Brain microvascular endothelial cell (primary cell): ENCODE measurements around the gene ZBTB20.
A peak's percentile ranks its signal among the peaks of the same experiment; 100 is the strongest.
"Not testable (repeated sequence)": the region's sequence is repeated elsewhere in the genome, so short reads cannot be mapped to it uniquely, and the experiment has no call there.

Experiments used
- DNase-seq: peaks from one replicate; pipeline ENCODE4 v3.0.0-alpha.2; 2020
- H3K27ac ChIP-seq: fragments of 250-450 bp; sonication (Bioruptor Pico); 2 replicates; pipeline ENCODE4 v1.5.1; 2020; ENCODE audit warnings: mild to moderate bottlenecking, moderate library complexity
- H3K27me3 ChIP-seq: fragments of 250-450 bp; sonication (Bioruptor Pico); replicated peaks from 2 replicates; pipeline ENCODE4 v1.5.1; 2020; ENCODE audit warnings: mild to moderate bottlenecking
- H3K36me3 ChIP-seq: fragments of 250-450 bp; sonication (Bioruptor Pico); replicated peaks from 2 replicates; pipeline ENCODE4 v1.5.1; 2020; ENCODE audit warnings: mild to moderate bottlenecking
- H3K4me3 ChIP-seq: 2 replicates; pipeline ENCODE4 v1.5.1; 2011; ENCODE audit warnings: low read depth, mild to moderate bottlenecking, control low read depth, low read length, moderate library complexity
- in situ Hi-C: cut with HindIII; loops from 2 replicates; pipeline ENCODE4 v1.10.0; 2017; ENCODE audit warnings: low sequenced_read_pairs, low pct_ligation_motif_present
- TF ChIP-seq, protein P1 (sequence below): IDR thresholded peaks from 2 replicates; pipeline ENCODE4 v1.5.1; 2011; ENCODE audit warnings: low read depth, mild to moderate bottlenecking, moderate library complexity, low read length, control low read depth, inconsistent platforms; ENCODE audit errors: missing control alignments

Gene ZBTB20

DNA sequence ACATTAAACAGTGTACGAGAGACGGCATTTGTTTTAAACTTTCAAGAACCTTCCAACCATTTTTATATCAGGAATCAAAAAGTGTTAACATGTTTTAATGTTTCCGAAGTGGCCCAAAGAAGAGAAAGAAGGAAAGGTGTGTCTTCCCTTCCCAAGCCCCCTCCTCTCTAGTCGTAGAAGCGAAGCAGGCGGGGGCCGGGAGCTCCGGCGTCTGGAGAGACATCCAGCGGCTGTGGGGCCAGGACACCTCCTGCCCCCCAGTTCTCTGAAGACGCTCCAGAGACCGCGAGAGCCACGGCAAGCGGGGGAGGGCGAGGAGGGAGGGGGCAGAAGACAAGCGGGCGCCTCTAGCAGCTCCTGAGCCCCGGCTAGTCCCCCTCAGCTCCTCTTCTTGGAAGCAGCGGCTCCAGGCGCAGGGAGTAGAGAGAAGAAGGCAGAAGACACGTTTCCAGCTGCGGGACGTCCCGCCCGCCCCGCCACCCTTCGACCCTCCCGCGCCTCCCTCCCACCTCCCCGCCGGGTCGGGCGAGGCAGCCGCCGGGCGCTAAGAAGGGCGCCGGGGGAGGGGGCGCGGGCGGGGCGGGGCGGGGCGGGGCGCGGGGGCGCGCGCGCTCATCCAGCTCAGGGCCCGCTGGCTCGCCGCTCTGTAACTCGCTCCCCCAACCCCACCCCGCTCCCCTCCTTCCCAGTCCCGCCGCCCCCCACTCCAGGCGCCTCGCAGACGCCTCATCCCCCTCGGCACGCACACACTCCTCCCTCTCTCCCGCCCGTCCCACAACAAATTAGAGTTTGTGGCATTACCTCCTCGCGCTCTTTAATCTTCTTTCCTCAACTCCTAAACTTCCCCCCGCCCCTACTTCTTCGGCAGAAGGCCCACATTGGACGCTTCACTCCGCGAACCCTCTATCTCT is at the start of gene ZBTB20:
Gene ZBTB20, minus strand, starts transcription at position 871 of the 911 bp plus-strand sequence.
- peak; percentile 80 for DNase-seq
- H3K36me3 ChIP-seq, result no peaks in the 10 kb centered on the region
- TF ChIP-seq, protein P1, sequence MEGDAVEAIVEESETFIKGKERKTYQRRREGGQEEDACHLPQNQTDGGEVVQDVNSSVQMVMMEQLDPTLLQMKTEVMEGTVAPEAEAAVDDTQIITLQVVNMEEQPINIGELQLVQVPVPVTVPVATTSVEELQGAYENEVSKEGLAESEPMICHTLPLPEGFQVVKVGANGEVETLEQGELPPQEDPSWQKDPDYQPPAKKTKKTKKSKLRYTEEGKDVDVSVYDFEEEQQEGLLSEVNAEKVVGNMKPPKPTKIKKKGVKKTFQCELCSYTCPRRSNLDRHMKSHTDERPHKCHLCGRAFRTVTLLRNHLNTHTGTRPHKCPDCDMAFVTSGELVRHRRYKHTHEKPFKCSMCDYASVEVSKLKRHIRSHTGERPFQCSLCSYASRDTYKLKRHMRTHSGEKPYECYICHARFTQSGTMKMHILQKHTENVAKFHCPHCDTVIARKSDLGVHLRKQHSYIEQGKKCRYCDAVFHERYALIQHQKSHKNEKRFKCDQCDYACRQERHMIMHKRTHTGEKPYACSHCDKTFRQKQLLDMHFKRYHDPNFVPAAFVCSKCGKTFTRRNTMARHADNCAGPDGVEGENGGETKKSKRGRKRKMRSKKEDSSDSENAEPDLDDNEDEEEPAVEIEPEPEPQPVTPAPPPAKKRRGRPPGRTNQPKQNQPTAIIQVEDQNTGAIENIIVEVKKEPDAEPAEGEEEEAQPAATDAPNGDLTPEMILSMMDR, result no peak
- H3K27me3 ChIP-seq, result no peaks in the 10 kb centered on the region
- in situ Hi-C loops, result no loop called here
- H3K4me3 ChIP-seq, result peak within 1 kb of the TSS; percentile 78
- peak within 1 kb of the TSS; percentile 94 for H3K27ac ChIP-seq

- no peak overlapping the region for H3K27ac ChIP-seq
- peak; percentile 3 for DNase-seq
- in situ Hi-C loops, result no loop called here
- TF ChIP-seq, protein P1, result no peak
- H3K27me3 ChIP-seq, result no peaks in the 10 kb centered on the region
- H3K4me3 ChIP-seq, result no peak overlapping the region
- H3K36me3 ChIP-seq, result no peaks in the 10 kb centered on the region
These were observed 47.4 kb upstream of the ZBTB20 start for GRCh38 chr3:115194476-115194875.

DNA sequence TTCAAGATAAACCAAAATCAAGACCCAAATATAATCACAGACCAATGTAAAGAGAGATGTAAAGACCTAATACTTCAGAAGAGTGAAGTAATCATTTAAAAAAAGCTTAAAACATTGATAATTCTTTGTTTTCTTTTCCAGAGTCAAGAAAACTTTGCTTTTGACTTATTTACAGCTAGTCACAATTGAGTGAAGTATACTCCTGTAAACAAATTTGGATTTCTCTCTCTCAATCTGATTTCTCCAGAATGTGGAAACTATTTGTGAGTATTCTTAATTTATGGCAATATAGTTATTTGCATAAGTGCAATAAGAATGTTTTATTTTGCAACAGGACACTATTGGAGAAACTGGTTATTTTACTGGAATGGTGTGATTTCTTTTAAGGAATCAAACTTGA is 43.7 kb upstream of the ZBTB20 start:
- TF ChIP-seq, protein P1, result no peak
- H3K27ac ChIP-seq, result no peak overlapping the region
- no peak overlapping the region for H3K4me3 ChIP-seq
- no peaks in the 10 kb centered on the region for H3K36me3 ChIP-seq
- no peak for DNase-seq
- in situ Hi-C loops, result no loop called here
- no peaks in the 10 kb centered on the region for H3K27me3 ChIP-seq

GRCh38 chr3:115187149-115187757 is 40.2 kb upstream of the ZBTB20 start:
- H3K27ac ChIP-seq, result no peak overlapping the region
- no peak for DNase-seq
- no peaks in the 10 kb centered on the region for H3K27me3 ChIP-seq
- no peaks in the 10 kb centered on the region for H3K36me3 ChIP-seq
- H3K4me3 ChIP-seq, result no peak overlapping the region
- TF ChIP-seq, protein P1, result no peak
- in situ Hi-C loops, result no loop called here

DNA sequence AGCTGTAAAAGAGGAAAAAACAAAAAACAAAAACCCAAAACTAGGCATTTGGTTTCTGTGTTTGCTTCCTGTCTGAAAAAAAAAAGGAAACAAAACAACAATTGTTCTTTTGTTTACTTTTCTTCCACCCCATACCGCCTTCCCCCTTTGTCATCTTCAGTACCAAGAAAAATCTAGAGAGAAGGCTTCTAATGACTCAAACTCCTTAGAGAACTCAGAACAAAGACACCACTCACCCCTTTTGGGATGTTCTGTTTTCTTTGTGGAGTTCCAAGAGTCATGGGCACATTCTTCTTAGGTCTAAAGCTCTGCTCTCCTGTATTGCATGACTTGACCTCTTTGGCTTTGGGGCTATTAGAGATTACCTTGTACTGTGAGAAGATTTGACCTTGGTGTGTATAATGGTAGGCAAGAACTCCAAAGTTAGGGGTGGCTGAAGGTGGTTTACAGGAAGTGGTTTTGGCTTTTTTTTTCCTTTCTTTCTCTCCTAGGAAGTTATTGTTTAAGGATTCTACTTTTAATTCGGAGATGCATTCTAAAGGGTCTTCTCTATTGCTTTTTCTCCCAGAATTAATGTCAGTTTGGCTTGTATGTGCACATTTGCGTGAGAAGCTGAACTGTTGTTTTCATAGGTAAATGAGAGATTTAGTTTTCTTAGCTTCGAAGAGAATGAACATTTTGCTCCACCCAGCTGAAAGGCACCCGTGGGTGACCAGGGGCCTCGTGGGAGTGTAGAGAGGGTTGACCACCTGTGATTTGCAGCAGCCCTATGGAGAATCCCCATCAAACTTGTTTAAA is 39.5 kb upstream of the ZBTB20 start:
- in situ Hi-C loops, result no loop called here
- no peaks in the 10 kb centered on the region for H3K27me3 ChIP-seq

GRCh38 chr3:115184859-115185572 is 37.9 kb upstream of the ZBTB20 start:
- H3K27me3 ChIP-seq, DNase-seq, H3K4me3 ChIP-seq, H3K27ac ChIP-seq, H3K36me3 ChIP-seq, in situ Hi-C loops: not testable (repeated sequence)

More for the DNA sequence above, 39.5 kb upstream of the ZBTB20 start:
- TF ChIP-seq, protein P1, result no peak
- H3K36me3 ChIP-seq, result no peaks in the 10 kb centered on the region
- no peak overlapping the region for H3K27ac ChIP-seq
- no peak for DNase-seq
- H3K4me3 ChIP-seq, result no peak overlapping the region

GRCh38 chr3:115178930-115179329 is 31.8 kb upstream of the ZBTB20 start:
- DNase-seq, H3K27me3 ChIP-seq, in situ Hi-C loops, H3K4me3 ChIP-seq, H3K27ac ChIP-seq, H3K36me3 ChIP-seq: not testable (repeated sequence)
